K562 treated with DMSO at 1 percent for 12 hours (cell line): ENCODE measurements around the gene SLC2A4. TPM values are rescaled to one million over a fixed set of nuclear protein-coding genes. Genes with fewer than 3 reads are reported as not detected.

Experiments
- total RNA-seq: library from RNA; unstranded; fragments of 300-600 nt; gene quantifications from 2 replicates; pipeline ENCODE4 v1.2.3, GENCODE V29; 2022; ENCODE audit not compliant: insufficient read depth

SLC2A4 gene
- total RNA-seq, 1 experiment from 2014 or later = not detected

Other genes with a start within 250 kb of the SLC2A4 start
- gene SLC16A13, start 245.7 kb upstream of the SLC2A4 start, total RNA-seq = 5.3 and 5.5 TPM in 2 replicates
- not detected in 2 replicates for gene SLC16A11, start 237.6 kb upstream of the SLC2A4 start, total RNA-seq
- not detected in 2 replicates for gene CLEC10A, start 201.5 kb upstream of the SLC2A4 start, total RNA-seq
- gene ASGR2, start 166.9 kb upstream of the SLC2A4 start, total RNA-seq = not detected in 2 replicates
- gene ASGR1, start 102.3 kb upstream of the SLC2A4 start, total RNA-seq = not detected in 2 replicates
- 2.6 and 2.8 TPM in 2 replicates for gene DLG4, start 61.9 kb upstream of the SLC2A4 start, total RNA-seq
- gene ACADVL, start 61.8 kb upstream of the SLC2A4 start, total RNA-seq = 256 and 286 TPM in 2 replicates
- 32.1 and 61.1 TPM in 2 replicates for gene DVL2, start 47.2 kb upstream of the SLC2A4 start, total RNA-seq
- 23.0 and 29.8 TPM in 2 replicates for gene PHF23, start 42.3 kb upstream of the SLC2A4 start, total RNA-seq
- 233 and 263 TPM in 2 replicates for gene GABARAP, start 39.3 kb upstream of the SLC2A4 start, total RNA-seq
- gene CTDNEP1, start 30.0 kb upstream of the SLC2A4 start, total RNA-seq = 60.4 and 70.5 TPM in 2 replicates
- gene ELP5, start 29.5 kb upstream of the SLC2A4 start, total RNA-seq = 55.2 and 59.1 TPM in 2 replicates
- gene CLDN7, start 19.2 kb upstream of the SLC2A4 start, total RNA-seq = 15.9 and 34.5 TPM in 2 replicates
- gene YBX2, start 12.9 kb downstream of the SLC2A4 start, total RNA-seq = not detected in 2 replicates
- gene EIF5A, start 25.9 kb downstream of the SLC2A4 start, total RNA-seq = 279 and 294 TPM in 2 replicates
- 43.1 and 74.6 TPM in 2 replicates for gene GPS2, start 33.6 kb downstream of the SLC2A4 start, total RNA-seq
- gene NEURL4, start 47.6 kb downstream of the SLC2A4 start, total RNA-seq = 7.2 and 16.1 TPM in 2 replicates
- gene ACAP1, start 54.8 kb downstream of the SLC2A4 start, total RNA-seq = 2.4 and 3.7 TPM in 2 replicates
- gene KCTD11, start 70.4 kb downstream of the SLC2A4 start, total RNA-seq = 4.2 and 6.3 TPM in 2 replicates
- gene TMEM95, start 73.4 kb downstream of the SLC2A4 start, total RNA-seq = not detected in 2 replicates
- 4.7 and 6.0 TPM in 2 replicates for gene TNK1, start 99.4 kb downstream of the SLC2A4 start, total RNA-seq
- gene PLSCR3, start 112.8 kb downstream of the SLC2A4 start, total RNA-seq = 7.2 and 9.4 TPM in 2 replicates
- gene TMEM256, start 122.4 kb downstream of the SLC2A4 start, total RNA-seq = 43.4 and 76.9 TPM in 2 replicates
- gene NLGN2, start 126.1 kb downstream of the SLC2A4 start, total RNA-seq = 4.4 and 13.0 TPM in 2 replicates
- gene SPEM1, start 138.6 kb downstream of the SLC2A4 start, total RNA-seq = not detected in 2 replicates
- gene SPEM2, start 143.9 kb downstream of the SLC2A4 start, total RNA-seq = not detected in 2 replicates
- gene SPEM3, start 147.1 kb downstream of the SLC2A4 start, total RNA-seq = not detected in 2 replicates
- 12.3 and 12.6 TPM in 2 replicates for gene TMEM102, start 153.7 kb downstream of the SLC2A4 start, total RNA-seq
- gene FGF11, start 157.8 kb downstream of the SLC2A4 start, total RNA-seq = 3.8 and 6.1 TPM in 2 replicates
- gene CHRNB1, start 163.3 kb downstream of the SLC2A4 start, total RNA-seq = 10.1 and 10.9 TPM in 2 replicates
- 1.2 and 5.1 TPM in 2 replicates for gene ZBTB4, start 197.9 kb downstream of the SLC2A4 start, total RNA-seq
- not detected in 2 replicates for gene SLC35G6, start 199.7 kb downstream of the SLC2A4 start, total RNA-seq
- 19.1 and 87.4 TPM in 2 replicates for gene POLR2A, start 202.6 kb downstream of the SLC2A4 start, total RNA-seq